DOHH2 (cell line): ENCODE measurements around the gene SHE.

Experiments
- H3F3A ChIP-seq: fragments of 200-600 bp; sonication (generic), shearing (Covaris generic); 2 replicates; pipeline ENCODE4 v1.6.0; 2016; ENCODE audit warnings: antibody characterized with exemption, mild to moderate bottlenecking; ENCODE audit not compliant: control insufficient read depth, insufficient read depth
- H3K27ac ChIP-seq: fragments of 200-600 bp; sonication (generic); 2 replicates; pipeline ENCODE4 v1.5.1; 2014; ENCODE audit warnings: low read depth, mild to moderate bottlenecking, low read length, moderate library complexity
- H3K27me3 ChIP-seq: fragments of 200-600 bp; sonication (generic); 2 replicates; pipeline ENCODE4 v1.6.1; 2014; ENCODE audit warnings: mild to moderate bottlenecking, low read length, mixed read lengths; ENCODE audit not compliant: control insufficient read depth
- H3K36me3 ChIP-seq: fragments of 200-600 bp; sonication (generic); 2 replicates; pipeline ENCODE4 v1.6.1; 2014; ENCODE audit warnings: mild to moderate bottlenecking, low read length, moderate library complexity, mixed read lengths; ENCODE audit not compliant: control insufficient read depth
- H3K4me1 ChIP-seq: fragments of 200-600 bp; sonication (generic); 2 replicates; pipeline ENCODE4 v1.6.1; 2014; ENCODE audit warnings: mild to moderate bottlenecking, low read length, mixed read lengths; ENCODE audit not compliant: control insufficient read depth
- H3K4me2 ChIP-seq: fragments of 200-600 bp; sonication (generic); 2 replicates; pipeline ENCODE4 v1.6.0; 2014; ENCODE audit warnings: mild to moderate bottlenecking, low read length, moderate library complexity
- H3K4me3 ChIP-seq: fragments of 200-600 bp; sonication (generic); 2 replicates; pipeline ENCODE4 v1.5.1; 2014; ENCODE audit warnings: mild to moderate bottlenecking, low read length, mixed read lengths
- H3K79me2 ChIP-seq: fragments of 200-600 bp; sonication (generic); 2 replicates; pipeline ENCODE4 v1.6.1; 2014; ENCODE audit warnings: mild to moderate bottlenecking, low read length, mixed read lengths; ENCODE audit not compliant: control insufficient read depth
- H3K9me2 ChIP-seq: fragments of 200-600 bp; sonication (generic); replicated peaks from 2 replicates; pipeline ENCODE4 v1.6.1; 2014; ENCODE audit warnings: mild to moderate bottlenecking, low read length, mixed read lengths; ENCODE audit not compliant: control insufficient read depth
- H3K9me3 ChIP-seq: fragments of 200-600 bp; sonication (generic); 2 replicates; pipeline ENCODE4 v1.6.1; 2014; ENCODE audit warnings: antibody characterized with exemption, low read length, mixed read lengths; ENCODE audit not compliant: control insufficient read depth, insufficient read depth
- H4K20me1 ChIP-seq: fragments of 200-600 bp; sonication (generic); 2 replicates; pipeline ENCODE4 v1.6.0; 2014; ENCODE audit warnings: low read depth, mild to moderate bottlenecking, antibody characterized with exemption, low read length, moderate library complexity; ENCODE audit not compliant: control insufficient read depth, insufficient read depth
- EZH2phosphoT487 ChIP-seq: fragments of 200-600 bp; sonication (generic); IDR thresholded peaks from 2 replicates; pipeline ENCODE4 v1.6.1; 2017; ENCODE audit warnings: borderline replicate concordance, mild to moderate bottlenecking, antibody characterized with exemption, low read length, moderate library complexity, mixed read lengths
- TF ChIP-seq, protein P1 (sequence below): fragments of 200-600 bp; sonication (generic); IDR thresholded peaks from one replicate; pipeline ENCODE4 v1.5.1; 2014; ENCODE audit warnings: antibody characterized with exemption, mild to moderate bottlenecking, low read depth, low read length; ENCODE audit not compliant: poor library complexity, severe bottlenecking

Gene SHE

DNA sequence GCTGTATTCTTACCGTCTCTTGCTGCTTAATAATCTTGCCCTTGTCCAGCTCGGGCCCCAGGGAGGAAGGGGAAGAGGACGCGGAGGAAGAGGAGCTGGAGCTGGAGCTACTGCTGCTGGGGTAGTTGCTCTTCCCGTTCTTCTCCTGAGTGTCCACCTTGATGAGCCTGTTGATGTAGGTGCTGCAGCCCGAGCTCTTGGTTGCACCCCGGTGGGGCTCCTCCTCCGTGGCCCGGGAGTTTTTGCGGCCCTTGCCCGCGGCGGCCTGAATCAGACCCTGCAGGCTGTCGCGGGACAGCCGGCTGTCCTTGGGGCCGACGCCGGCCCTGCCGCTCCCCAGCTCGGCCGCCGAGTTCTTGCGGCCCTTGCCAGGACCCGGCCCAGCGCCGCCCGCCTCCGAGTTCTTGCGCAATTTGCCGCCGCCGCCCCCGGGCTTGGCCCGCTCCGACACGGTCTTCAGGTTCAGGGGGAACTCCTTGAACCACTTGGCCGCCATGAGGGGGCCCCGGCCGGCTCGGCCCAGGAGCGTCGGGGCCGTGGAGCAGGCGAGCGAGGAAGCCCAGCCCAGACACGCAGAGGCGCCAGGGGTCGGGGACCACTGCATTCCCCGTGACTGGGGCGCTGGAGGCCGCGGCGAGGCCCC is 668 bp downstream of the SHE start:
- no peak overlapping the region for H3K27ac ChIP-seq
- H3K4me3 ChIP-seq: no peak overlapping the region
- TF ChIP-seq EZH2phosphoT487: no peak
- TF ChIP-seq, protein P1, sequence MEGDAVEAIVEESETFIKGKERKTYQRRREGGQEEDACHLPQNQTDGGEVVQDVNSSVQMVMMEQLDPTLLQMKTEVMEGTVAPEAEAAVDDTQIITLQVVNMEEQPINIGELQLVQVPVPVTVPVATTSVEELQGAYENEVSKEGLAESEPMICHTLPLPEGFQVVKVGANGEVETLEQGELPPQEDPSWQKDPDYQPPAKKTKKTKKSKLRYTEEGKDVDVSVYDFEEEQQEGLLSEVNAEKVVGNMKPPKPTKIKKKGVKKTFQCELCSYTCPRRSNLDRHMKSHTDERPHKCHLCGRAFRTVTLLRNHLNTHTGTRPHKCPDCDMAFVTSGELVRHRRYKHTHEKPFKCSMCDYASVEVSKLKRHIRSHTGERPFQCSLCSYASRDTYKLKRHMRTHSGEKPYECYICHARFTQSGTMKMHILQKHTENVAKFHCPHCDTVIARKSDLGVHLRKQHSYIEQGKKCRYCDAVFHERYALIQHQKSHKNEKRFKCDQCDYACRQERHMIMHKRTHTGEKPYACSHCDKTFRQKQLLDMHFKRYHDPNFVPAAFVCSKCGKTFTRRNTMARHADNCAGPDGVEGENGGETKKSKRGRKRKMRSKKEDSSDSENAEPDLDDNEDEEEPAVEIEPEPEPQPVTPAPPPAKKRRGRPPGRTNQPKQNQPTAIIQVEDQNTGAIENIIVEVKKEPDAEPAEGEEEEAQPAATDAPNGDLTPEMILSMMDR: no peak
- peaks cover 13% of the 10 kb centered on the region; the same call in 1 of the 2 replicates for H3F3A ChIP-seq
- no peaks in the 10 kb centered on the region for H3K9me3 ChIP-seq
- no peaks in the 10 kb centered on the region for H3K36me3 ChIP-seq
- H3K4me2 ChIP-seq: no peak overlapping the region
- peaks cover 33% of the 10 kb centered on the region for H3K27me3 ChIP-seq
- H3K4me1 ChIP-seq: peaks cover 18% of the 10 kb centered on the region
- no peaks in the 10 kb centered on the region for H3K79me2 ChIP-seq
- H4K20me1 ChIP-seq: no peaks in the 10 kb centered on the region
- H3K9me2 ChIP-seq: no peaks in the 10 kb centered on the region

DNA sequence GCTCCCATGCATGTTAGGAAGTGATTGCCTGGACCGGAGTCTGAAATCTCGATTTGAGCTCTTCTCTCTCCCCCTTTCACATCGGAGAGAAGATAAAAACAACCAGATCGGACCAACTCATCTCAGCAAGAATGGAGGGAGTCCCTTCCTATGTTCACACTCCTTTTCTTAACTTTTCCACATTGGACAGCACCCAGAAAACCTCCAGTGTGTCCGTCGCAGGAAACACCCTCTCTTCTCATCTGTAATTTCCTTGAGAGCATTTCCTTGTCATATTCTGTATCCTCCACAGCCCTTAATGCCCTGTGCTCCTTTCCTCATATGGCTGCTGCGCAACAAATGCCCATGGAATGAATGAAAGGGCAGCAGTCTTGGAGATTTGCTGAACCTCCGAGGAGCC is 1.7 kb downstream of the SHE start:
- H3K4me3 ChIP-seq: no peak overlapping the region
- no peak overlapping the region for H3K4me2 ChIP-seq
- H3K27ac ChIP-seq: no peak overlapping the region
- no peaks in the 10 kb centered on the region for H3K36me3 ChIP-seq
- TF ChIP-seq, protein P1: no peak
- TF ChIP-seq EZH2phosphoT487: no peak
- no peaks in the 10 kb centered on the region for H3K79me2 ChIP-seq
- H3K4me1 ChIP-seq: peaks cover 28% of the 10 kb centered on the region
- no peaks in the 10 kb centered on the region for H3K9me3 ChIP-seq
- H4K20me1 ChIP-seq: no peaks in the 10 kb centered on the region
- peaks cover 33% of the 10 kb centered on the region for H3K27me3 ChIP-seq
- H3F3A ChIP-seq: peaks cover 21% of the 10 kb centered on the region
- no peaks in the 10 kb centered on the region for H3K9me2 ChIP-seq

DNA sequence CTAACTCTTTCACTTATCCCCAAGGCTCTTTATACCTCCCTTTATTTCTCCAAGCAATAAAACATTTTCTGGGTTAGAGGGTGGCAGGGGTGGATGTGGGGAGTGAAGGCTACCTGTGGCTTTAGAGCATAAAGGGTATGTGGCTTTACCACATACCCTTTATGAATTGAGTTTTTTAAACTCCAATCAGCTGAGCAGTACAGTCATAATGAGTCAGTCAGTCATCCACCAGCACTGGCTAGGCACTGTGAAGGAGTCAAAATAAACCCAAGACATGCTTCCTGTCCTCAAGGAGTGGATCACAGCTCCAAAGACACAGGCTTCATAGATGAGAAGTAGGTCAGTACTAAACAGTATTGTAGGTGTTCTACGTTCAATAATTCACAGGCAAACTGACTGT is 2.8 kb downstream of the SHE start:
- Histone ChIP-seq H3K79me2 (no peaks in the 10 kb centered on the region), H3K9me3 (no peaks in the 10 kb centered on the region), H3K36me3 (no peaks in the 10 kb centered on the region), H3K4me1 (peaks cover 37% of the 10 kb centered on the region), H3F3A (peaks cover 21% of the 10 kb centered on the region), H3K4me3 (no peak overlapping the region), H3K4me2 (no peak overlapping the region), H3K9me2 (no peaks in the 10 kb centered on the region), H3K27me3 (peaks cover 29% of the 10 kb centered on the region), H4K20me1 (no peaks in the 10 kb centered on the region), H3K27ac (no peak overlapping the region)
- TF ChIP-seq EZH2phosphoT487: no peak
- TF ChIP-seq, protein P1: no peak
